GM19455 (cell line): ENCODE results near the gene OR11G2.
"Not testable (repeated sequence)": the region's sequence is repeated elsewhere in the genome, so short reads cannot be mapped to it uniquely, and the experiment has no call there.

Source experiments
- ATAC-seq: cut with Tn5 transposase; IDR thresholded peaks from one replicate; pipeline ENCODE4 v1.9.1; 2021; ENCODE audit not compliant: unreplicated experiment

Gene OR11G2

GRCh38 chr14:20190596-20190995 is at the start of gene OR11G2:
TSS of gene OR11G2 (plus strand) at chr14:20190896. CDS start at chr14:20197438, 6,542 bp downstream.
- no peak for ATAC-seq

GRCh38 chr14:20143911-20144310 is 46.8 kb upstream of the OR11G2 start:
- no peak for ATAC-seq

GRCh38 chr14:20144820-20145219 is 45.9 kb upstream of the OR11G2 start:
- no peak for ATAC-seq

- no peak for ATAC-seq
Measured at GRCh38 chr14:20164462-20164861, 26.2 kb upstream of the OR11G2 start.

- no peak for ATAC-seq
Measured at GRCh38 chr14:20167091-20167490, 23.6 kb upstream of the OR11G2 start.

GRCh38 chr14:20169852-20170251 is 20.8 kb upstream of the OR11G2 start:
- ATAC-seq = not testable (repeated sequence)

- not testable (repeated sequence) for ATAC-seq
Measured at GRCh38 chr14:20174205-20174604, 16.5 kb upstream of the OR11G2 start.

- ATAC-seq = no peak
Measured at GRCh38 chr14:20176330-20176729, 14.4 kb upstream of the OR11G2 start.

GRCh38 chr14:20177433-20177974 is 13.2 kb upstream of the OR11G2 start:
- no peak for ATAC-seq

GRCh38 chr14:20179218-20179617 is 11.5 kb upstream of the OR11G2 start:
- ATAC-seq = no peak

- no peak for ATAC-seq
Measured at GRCh38 chr14:20179880-20180279, 10.8 kb upstream of the OR11G2 start.

GRCh38 chr14:20180486-20180885 is 10.2 kb upstream of the OR11G2 start:
- ATAC-seq = no peak

- no peak for ATAC-seq
Measured at GRCh38 chr14:20184181-20184580, 6.5 kb upstream of the OR11G2 start.

GRCh38 chr14:20191396-20191795 is 700 bp downstream of the OR11G2 start:
- ATAC-seq = no peak

- ATAC-seq = no peak
Measured at GRCh38 chr14:20194101-20194500, 3.4 kb downstream of the OR11G2 start.

GRCh38 chr14:20195170-20195569 is 4.5 kb downstream of the OR11G2 start:
- ATAC-seq = not testable (repeated sequence)

- no peak for ATAC-seq
Measured at GRCh38 chr14:20195911-20196310, 5.2 kb downstream of the OR11G2 start.

GRCh38 chr14:20197459-20197858 is 6.8 kb downstream of the OR11G2 start:
- ATAC-seq = no peak

- ATAC-seq = no peak
Measured at GRCh38 chr14:20198991-20199390, 8.3 kb downstream of the OR11G2 start.

- ATAC-seq = no peak
Measured at GRCh38 chr14:20204721-20205120, 14.0 kb downstream of the OR11G2 start.

GRCh38 chr14:20209595-20209994 is 18.9 kb downstream of the OR11G2 start:
- ATAC-seq = no peak

- ATAC-seq = not testable (repeated sequence)
Measured at GRCh38 chr14:20212406-20212805, 21.7 kb downstream of the OR11G2 start.

- no peak for ATAC-seq
Measured at GRCh38 chr14:20215196-20215595, 24.5 kb downstream of the OR11G2 start.
